T-helper 1 cell (primary cell): ENCODE measurements around the gene SPTB.
A peak's percentile ranks its signal among the peaks of the same experiment; 100 is the strongest.

Experiments used
- DNase-seq, 5 donors: peaks; one replicate each; pipeline ENCODE4 v3.0.0-alpha.2; 2012 to 2020

Gene SPTB

GRCh38 chr14:64725261-64725815 is 154.4 kb downstream of the SPTB start:
- DNase-seq = no peak

- no peak for DNase-seq
These were observed 155.2 kb downstream of the SPTB start for GRCh38 chr14:64724578-64724930.

- peak in 2 of 5 donors; percentile 36 to 50 for DNase-seq
These were observed 155.8 kb downstream of the SPTB start for GRCh38 chr14:64723691-64724577.

GRCh38 chr14:64722842-64723447 is 156.8 kb downstream of the SPTB start:
- peak in 1 of 5 donors; percentile 82 for DNase-seq

GRCh38 chr14:64721899-64722298 is 157.8 kb downstream of the SPTB start:
- DNase-seq = no peak

GRCh38 chr14:64721391-64721791 is 158.3 kb downstream of the SPTB start:
- no peak for DNase-seq

- no peak for DNase-seq
These were observed 159.6 kb downstream of the SPTB start for GRCh38 chr14:64720131-64720576.

- no peak for DNase-seq
These were observed 160.1 kb downstream of the SPTB start for GRCh38 chr14:64719601-64720000.

GRCh38 chr14:64718762-64719161 is 160.9 kb downstream of the SPTB start:
- no peak for DNase-seq

GRCh38 chr14:64717870-64718269 is 161.8 kb downstream of the SPTB start:
- no peak for DNase-seq

GRCh38 chr14:64715628-64716412 is 163.9 kb downstream of the SPTB start:
- DNase-seq = no peak

- no peak for DNase-seq
These were observed 164.5 kb downstream of the SPTB start for GRCh38 chr14:64715146-64715627.

GRCh38 chr14:64714432-64715025 is 165.2 kb downstream of the SPTB start:
- DNase-seq = no peak

GRCh38 chr14:64713677-64714076 is 166.0 kb downstream of the SPTB start:
- DNase-seq = no peak

- DNase-seq = no peak
These were observed 168.7 kb downstream of the SPTB start for GRCh38 chr14:64711039-64711438.

GRCh38 chr14:64709126-64709525 is 170.6 kb downstream of the SPTB start:
- DNase-seq = no peak

- DNase-seq = peak in 1 of 5 donors; percentile 81
These were observed 171.3 kb downstream of the SPTB start for GRCh38 chr14:64708148-64709004.

- peak in 1 of 5 donors; percentile 33 for DNase-seq
These were observed 172.0 kb downstream of the SPTB start for GRCh38 chr14:64707661-64708060.

GRCh38 chr14:64706593-64707193 is 173.0 kb downstream of the SPTB start:
- DNase-seq = no peak

- no peak for DNase-seq
These were observed 173.6 kb downstream of the SPTB start for GRCh38 chr14:64706119-64706592.
